ENCODE measurements around the gene MPP2. TPM values are rescaled to one million over a fixed set of nuclear protein-coding genes. Genes with fewer than 3 reads are reported as not detected.

MPP2 gene
- total and polyA plus RNA-seq, 2 of the 13 experiments (the other 11 are each of a cell fraction or from before 2014, with no cell fraction given), result 0.20 to 1.7 TPM

DNA sequence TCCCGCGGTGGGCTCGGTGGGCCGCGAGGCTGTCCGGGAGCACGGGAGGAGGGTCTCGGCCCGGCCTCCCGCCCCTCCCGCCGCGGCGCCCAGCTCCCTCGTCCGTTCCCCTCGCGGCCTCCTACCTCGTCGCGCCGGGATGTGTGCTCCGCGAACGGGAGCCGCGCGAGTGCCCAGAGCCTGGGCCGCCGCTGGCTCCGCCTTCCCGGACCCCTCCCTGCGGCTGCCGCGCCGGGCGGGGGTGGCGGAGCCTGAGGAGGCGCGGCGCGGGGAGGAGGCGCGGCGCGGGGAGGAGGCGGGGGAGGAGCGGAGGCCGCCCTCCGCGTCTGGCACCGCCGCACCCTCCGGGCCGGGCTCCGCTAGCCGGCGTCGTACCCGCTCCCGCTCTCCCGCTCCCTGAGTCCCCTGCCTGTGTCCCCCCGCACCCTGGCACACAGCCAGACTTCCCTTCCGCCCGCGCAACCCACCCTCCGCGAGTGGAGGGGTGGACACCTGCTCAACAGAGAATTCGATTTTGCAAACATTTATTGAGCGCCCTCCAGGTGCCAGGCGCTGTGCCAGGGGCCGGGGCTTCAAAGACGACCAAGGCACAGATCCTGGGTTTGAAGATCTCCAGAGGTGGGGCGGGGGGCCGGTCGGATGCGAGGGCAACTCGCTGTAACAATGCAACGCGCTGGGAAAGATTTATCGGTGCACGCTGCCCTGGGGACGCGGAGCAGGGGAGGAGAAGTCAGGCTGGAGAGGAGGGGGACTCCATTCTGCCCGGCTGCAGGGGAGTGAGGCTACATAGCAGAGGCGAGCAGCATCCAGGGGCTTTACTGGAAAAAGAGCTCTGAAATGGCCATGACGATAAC is 74.1 kb downstream of the MPP2 start, which contains the start of gene MPP3 (continued):
- TF ChIP-seq, protein P1, sequence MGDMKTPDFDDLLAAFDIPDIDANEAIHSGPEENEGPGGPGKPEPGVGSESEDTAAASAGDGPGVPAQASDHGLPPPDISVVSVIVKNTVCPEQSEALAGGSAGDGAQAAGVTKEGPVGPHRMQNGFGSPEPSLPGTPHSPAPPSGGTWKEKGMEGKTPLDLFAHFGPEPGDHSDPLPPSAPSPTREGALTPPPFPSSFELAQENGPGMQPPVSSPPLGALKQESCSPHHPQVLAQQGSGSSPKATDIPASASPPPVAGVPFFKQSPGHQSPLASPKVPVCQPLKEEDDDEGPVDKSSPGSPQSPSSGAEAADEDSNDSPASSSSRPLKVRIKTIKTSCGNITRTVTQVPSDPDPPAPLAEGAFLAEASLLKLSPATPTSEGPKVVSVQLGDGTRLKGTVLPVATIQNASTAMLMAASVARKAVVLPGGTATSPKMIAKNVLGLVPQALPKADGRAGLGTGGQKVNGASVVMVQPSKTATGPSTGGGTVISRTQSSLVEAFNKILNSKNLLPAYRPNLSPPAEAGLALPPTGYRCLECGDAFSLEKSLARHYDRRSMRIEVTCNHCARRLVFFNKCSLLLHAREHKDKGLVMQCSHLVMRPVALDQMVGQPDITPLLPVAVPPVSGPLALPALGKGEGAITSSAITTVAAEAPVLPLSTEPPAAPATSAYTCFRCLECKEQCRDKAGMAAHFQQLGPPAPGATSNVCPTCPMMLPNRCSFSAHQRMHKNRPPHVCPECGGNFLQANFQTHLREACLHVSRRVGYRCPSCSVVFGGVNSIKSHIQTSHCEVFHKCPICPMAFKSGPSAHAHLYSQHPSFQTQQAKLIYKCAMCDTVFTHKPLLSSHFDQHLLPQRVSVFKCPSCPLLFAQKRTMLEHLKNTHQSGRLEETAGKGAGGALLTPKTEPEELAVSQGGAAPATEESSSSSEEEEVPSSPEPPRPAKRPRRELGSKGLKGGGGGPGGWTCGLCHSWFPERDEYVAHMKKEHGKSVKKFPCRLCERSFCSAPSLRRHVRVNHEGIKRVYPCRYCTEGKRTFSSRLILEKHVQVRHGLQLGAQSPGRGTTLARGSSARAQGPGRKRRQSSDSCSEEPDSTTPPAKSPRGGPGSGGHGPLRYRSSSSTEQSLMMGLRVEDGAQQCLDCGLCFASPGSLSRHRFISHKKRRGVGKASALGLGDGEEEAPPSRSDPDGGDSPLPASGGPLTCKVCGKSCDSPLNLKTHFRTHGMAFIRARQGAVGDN (CRISPR knock-in tag; IDR thresholded peaks at IDR 0.05), result peak; percentile 50; the same call in 1 of the 2 replicates
- TF ChIP-seq, protein P2, sequence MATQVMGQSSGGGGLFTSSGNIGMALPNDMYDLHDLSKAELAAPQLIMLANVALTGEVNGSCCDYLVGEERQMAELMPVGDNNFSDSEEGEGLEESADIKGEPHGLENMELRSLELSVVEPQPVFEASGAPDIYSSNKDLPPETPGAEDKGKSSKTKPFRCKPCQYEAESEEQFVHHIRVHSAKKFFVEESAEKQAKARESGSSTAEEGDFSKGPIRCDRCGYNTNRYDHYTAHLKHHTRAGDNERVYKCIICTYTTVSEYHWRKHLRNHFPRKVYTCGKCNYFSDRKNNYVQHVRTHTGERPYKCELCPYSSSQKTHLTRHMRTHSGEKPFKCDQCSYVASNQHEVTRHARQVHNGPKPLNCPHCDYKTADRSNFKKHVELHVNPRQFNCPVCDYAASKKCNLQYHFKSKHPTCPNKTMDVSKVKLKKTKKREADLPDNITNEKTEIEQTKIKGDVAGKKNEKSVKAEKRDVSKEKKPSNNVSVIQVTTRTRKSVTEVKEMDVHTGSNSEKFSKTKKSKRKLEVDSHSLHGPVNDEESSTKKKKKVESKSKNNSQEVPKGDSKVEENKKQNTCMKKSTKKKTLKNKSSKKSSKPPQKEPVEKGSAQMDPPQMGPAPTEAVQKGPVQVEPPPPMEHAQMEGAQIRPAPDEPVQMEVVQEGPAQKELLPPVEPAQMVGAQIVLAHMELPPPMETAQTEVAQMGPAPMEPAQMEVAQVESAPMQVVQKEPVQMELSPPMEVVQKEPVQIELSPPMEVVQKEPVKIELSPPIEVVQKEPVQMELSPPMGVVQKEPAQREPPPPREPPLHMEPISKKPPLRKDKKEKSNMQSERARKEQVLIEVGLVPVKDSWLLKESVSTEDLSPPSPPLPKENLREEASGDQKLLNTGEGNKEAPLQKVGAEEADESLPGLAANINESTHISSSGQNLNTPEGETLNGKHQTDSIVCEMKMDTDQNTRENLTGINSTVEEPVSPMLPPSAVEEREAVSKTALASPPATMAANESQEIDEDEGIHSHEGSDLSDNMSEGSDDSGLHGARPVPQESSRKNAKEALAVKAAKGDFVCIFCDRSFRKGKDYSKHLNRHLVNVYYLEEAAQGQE (IDR thresholded peaks at IDR 0.05; ENCODE audit: borderline replicate concordance in 1 of 2, low read depth in 1 of 2, low read length in 2 of 2), result no peak
- TF ChIP-seq, protein P3, sequence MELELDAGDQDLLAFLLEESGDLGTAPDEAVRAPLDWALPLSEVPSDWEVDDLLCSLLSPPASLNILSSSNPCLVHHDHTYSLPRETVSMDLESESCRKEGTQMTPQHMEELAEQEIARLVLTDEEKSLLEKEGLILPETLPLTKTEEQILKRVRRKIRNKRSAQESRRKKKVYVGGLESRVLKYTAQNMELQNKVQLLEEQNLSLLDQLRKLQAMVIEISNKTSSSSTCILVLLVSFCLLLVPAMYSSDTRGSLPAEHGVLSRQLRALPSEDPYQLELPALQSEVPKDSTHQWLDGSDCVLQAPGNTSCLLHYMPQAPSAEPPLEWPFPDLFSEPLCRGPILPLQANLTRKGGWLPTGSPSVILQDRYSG (CRISPR knock-in tag; IDR thresholded peaks at IDR 0.05), result no peak
- TF ChIP-seq BHLHE40 (IDR thresholded peaks at IDR 0.05; ENCODE audit: low read length) (no peak), KMT2B (CRISPR knock-in tag; IDR thresholded peaks at IDR 0.05) (no peak), ZNF616 (CRISPR knock-in tag; IDR thresholded peaks at IDR 0.05; ENCODE audit: low read depth) (no peak), ZNF138 (CRISPR knock-in tag; IDR thresholded peaks at IDR 0.05; ENCODE audit: low read depth) (no peak), TGIF2 (CRISPR knock-in tag; IDR thresholded peaks at IDR 0.05) (no peak), ZNF224 (CRISPR knock-in tag; IDR thresholded peaks at IDR 0.05) (no peak), ZMYM4 (CRISPR knock-in tag; IDR thresholded peaks at IDR 0.05) (no peak), HMG20A (CRISPR knock-in tag; IDR thresholded peaks at IDR 0.05; ENCODE audit: borderline replicate concordance) (no peak), ZNF790 (CRISPR knock-in tag; IDR thresholded peaks at IDR 0.05; ENCODE audit: borderline replicate concordance) (no peak), ZNF124 (CRISPR knock-in tag; IDR thresholded peaks at IDR 0.05) (no peak), ZC3H4 (CRISPR knock-in tag; IDR thresholded peaks at IDR 0.05; ENCODE audit: borderline replicate concordance) (no peak)
- TF ChIP-seq, protein P4, sequence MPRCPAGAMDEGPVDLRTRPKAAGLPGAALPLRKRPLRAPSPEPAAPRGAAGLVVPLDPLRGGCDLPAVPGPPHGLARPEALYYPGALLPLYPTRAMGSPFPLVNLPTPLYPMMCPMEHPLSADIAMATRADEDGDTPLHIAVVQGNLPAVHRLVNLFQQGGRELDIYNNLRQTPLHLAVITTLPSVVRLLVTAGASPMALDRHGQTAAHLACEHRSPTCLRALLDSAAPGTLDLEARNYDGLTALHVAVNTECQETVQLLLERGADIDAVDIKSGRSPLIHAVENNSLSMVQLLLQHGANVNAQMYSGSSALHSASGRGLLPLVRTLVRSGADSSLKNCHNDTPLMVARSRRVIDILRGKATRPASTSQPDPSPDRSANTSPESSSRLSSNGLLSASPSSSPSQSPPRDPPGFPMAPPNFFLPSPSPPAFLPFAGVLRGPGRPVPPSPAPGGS (CRISPR knock-in tag; IDR thresholded peaks at IDR 0.05), result no peak
- TF ChIP-seq, protein P5, sequence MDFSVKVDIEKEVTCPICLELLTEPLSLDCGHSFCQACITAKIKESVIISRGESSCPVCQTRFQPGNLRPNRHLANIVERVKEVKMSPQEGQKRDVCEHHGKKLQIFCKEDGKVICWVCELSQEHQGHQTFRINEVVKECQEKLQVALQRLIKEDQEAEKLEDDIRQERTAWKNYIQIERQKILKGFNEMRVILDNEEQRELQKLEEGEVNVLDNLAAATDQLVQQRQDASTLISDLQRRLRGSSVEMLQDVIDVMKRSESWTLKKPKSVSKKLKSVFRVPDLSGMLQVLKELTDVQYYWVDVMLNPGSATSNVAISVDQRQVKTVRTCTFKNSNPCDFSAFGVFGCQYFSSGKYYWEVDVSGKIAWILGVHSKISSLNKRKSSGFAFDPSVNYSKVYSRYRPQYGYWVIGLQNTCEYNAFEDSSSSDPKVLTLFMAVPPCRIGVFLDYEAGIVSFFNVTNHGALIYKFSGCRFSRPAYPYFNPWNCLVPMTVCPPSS (IDR thresholded peaks at IDR 0.05), result no peak

Measured in HepG2 (cell line).